Eye (tissue), 1 donor: ENCODE measurements around the gene NEXMIF.
"Not testable (repeated sequence)": the region's sequence is repeated elsewhere in the genome, so short reads cannot be mapped to it uniquely, and the experiment has no call there.

Experiments used
- DNase-seq: peaks from one replicate; pipeline ENCODE4 v3.0.0-alpha.2; 2015

Gene NEXMIF

DNA sequence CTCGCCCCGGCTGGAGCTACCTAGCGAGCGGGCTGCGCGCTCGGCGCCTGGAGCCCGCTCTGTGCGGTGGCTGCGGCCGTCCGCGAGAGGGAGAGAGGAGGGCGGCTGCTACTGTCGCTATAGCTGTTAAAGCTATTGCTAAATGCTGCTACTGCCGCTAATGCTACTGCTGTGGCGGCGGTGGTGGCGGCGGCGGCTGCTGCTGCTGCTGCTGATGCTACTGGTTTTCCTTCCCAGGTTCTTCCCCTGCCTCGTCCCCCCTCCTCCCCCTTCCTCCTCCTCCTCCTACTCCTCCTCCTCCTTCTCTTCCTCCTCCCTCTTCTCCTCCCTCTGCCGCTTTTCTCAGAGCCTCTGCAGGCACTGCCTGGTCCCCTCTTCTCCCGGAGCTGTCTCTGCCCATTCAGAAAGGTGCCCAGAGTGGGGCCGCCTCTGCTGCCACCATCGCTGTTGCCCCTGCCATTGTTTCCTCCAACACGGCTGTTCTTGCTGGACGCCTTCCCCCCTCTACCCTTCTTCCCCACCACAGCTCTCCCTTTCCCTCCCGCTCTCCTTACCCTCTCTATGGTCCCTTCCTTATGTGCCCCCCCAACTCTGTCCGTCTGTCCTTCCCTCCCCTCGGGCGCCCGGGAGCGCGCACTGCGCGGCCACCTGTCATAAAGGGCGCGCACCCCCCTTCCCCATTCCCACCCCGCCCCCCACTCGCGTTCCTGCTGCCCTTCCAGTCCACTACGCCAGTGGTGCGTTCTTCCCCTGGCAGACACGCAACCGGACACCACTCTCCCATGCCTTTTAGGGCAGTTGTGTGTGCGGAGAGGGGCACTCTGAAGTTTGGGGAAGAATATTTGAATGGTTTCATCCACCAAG, at the start of gene NEXMIF:
Gene NEXMIF (minus strand): TSS at position 228 of the 864 bp plus-strand sequence.
- DNase-seq: peak; percentile 78

DNA sequence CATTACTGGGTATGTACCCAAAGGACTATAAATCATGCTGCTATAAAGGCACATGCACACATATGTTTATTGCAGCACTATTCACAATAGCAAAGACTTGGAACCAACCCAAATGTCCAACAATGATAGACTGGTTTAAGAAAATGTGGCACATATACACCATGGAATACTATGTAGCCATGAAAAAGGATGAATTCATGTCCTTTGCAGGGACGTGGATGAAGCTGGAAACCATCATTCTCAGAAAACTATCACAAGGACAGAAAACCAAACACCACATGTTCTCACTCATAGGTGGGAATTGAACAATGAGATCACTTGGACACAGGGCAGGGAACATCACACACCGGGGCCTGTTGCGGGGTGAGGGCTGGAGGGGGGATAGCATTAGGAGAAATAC, 36.7 kb upstream of the NEXMIF start:
- not testable (repeated sequence) for DNase-seq

DNA sequence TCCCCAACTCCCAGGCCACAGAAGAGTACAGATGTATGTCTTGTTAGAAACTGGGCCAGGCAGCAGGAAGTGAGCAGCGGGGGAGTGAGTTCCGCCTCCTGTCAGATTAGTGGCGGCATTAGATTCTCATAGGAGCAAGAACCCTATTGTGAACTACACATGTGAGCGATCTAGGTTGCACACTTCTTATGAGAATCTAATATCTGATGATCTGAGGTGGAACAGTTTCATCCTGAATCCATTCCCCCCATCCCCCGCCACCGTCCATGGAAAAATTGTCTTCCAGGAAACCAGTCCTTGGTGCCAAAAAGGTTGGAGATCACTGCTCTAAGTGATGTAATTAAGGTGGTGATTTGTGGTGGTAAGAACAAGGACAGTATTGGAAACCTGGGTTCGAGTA, 24.5 kb upstream of the NEXMIF start:
- DNase-seq: no peak

DNA sequence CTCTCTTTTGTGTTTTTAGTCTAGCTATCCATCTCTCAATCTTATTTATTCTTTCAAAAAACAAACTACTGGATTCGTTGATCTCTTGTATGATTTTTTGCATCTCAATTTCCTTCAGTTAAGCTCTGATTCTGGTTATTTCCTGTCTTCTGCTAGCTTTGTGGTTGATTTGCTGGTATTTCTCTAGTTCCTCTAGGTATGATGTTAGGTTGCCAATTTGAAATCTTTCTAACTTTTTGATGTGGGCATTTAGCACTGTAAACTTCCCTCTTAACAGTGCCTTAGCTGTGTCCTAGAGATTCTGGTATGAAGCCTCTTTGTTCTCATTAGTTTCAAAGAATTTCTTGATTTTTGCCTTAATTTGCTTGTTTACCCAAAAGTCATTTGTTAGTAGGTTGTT, 15.2 kb upstream of the NEXMIF start:
- no peak for DNase-seq

DNA sequence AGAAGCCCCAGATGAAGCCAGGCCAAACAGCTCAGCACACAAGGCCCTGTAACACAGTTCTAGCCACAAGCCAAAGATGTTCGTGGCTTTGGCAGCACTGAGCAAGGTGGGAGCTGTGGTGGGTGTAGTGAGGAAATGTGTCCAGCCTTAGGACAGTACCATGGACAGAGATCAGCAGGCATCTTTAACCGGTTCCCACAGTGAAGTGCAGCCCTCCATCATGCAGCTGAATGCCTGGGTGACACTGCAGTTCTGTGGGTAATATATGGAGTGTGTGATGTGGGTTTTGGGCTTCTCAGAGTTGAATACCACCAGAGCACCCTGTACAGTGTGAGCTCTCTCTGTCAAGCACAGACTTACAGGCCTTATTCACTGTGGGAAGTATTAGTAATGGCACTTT, 6.0 kb upstream of the NEXMIF start:
- peak; percentile 16 for DNase-seq

DNA sequence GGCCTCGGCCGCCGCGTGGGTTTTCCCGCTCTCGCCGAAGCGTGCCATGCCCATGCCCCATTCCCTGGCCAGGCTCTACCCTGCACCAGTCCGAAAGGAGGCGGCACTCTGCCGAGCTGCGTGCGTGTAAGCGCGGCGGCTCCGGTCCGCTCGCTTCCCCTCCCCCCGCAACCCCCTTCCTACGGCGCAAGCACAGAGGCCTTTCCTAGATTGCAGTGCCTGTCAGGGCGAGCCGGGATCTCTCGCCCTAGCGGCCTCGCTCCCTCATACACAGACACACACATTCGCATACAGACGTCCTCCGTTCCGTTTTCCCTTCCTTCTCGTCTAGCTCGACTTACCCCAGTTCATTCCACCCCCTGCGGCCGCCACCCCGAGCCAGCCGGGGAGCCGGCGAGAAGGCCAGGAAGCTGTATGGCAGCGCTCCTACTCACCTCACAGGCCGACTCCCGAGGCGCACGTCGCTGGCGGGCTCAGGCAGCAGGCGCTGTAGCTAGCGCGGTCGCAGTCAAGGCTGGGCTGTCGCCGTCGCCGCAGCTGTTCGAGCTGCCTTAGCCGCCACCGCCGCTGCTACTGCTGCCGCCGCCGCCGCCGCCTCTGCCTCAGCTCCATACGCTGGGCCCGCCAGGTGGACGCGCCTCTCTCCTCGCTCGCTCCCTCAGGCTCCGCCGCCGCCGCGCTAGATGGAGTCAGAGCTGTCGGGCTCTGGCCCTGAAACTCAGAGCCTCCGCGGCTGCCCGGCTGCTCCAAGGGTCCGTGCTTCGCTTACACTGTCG, 615 bp downstream of the NEXMIF start:
- peak; percentile 83 for DNase-seq

DNA sequence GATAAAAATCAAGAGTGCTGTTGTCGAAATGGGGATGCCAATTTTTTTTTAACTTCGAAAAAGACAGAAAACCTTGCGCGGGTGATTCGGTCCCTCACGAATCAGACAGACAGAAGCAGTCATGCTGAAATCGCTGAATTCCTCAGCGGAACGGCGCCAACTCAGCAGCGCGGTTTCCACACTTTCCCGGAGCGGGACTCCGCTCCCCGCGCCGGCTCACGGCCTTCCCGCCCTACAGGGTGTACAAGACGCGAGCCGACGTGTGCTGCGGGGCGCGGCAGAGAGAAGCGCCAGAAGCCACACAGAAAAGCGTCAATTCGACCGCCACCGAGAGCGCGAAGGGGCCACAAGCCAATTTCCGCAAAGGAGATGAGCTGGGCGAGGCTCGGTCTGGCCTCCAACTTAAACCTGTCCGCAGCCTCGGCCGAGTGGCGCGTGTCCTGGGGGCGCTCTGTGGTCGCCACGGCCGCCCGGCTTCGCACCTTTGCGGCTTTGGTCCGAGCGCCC, 1.3 kb downstream of the NEXMIF start:
- DNase-seq: peak; percentile 73

DNA sequence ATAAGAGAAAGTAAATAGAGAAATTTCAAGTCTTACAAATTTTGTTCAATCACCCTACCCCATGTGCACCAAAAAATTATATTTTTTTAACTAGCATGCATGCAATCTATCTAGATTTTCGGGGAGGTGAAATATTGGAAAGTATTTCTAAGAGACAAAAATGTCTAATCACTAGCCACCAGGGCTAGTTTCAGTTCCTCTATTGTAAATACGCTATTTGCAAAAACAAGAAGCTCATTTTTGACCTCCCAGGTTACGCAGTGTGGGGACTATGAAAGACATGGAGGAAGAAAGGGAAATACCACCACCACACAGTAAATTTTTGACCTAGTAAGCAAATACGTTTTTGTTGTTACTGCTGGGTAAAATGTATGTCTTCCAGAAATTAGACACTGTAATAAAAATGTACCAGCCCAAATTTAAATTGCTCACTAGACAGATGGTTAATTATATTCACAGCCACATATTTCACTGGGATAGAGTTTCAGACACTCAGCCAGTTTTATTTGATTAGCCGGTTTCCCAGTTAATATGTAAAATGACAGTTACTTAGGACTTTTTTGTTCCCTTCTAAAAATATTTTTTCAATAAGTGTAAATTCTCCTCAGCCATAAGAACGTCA, 2.2 kb downstream of the NEXMIF start:
- peak; percentile 1 for DNase-seq

DNA sequence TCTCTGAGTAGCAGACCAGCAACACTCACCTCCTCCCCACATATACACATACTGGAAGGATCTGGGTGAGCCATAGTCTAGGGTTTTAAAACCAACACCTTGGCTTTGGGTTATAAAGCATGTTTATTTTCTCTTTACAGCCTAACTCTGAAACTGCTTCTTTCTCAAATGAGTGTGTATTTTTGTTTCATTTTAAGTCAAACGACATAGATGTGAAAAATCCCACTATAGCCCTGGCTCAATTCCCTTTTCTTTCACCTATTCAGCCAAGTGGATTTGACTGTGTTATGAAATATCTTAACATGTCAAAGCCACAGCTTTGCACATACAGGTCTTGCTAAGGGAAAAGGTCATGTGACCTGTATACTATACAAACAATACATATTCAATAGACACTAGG, 13.8 kb downstream of the NEXMIF start:
- no peak for DNase-seq

DNA sequence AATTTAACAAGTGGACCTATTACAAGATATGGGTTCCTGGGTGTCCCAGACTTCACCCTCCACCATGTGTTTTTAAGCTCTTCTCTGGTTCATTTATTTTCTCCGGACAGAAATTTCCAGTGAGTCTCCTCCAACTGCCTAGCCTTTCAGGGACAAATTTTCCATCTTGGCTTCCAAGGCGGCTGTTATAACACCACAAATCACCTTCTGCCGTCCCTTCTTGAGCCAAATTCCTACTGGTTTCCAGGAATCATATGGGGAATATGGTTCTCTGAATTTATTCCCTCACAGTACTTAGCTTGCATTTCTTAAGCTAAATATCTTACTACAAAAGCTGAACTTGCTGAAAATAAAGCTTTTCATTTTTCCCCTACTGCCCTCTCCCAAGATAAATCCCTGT, 18.8 kb downstream of the NEXMIF start:
- no peak for DNase-seq

DNA sequence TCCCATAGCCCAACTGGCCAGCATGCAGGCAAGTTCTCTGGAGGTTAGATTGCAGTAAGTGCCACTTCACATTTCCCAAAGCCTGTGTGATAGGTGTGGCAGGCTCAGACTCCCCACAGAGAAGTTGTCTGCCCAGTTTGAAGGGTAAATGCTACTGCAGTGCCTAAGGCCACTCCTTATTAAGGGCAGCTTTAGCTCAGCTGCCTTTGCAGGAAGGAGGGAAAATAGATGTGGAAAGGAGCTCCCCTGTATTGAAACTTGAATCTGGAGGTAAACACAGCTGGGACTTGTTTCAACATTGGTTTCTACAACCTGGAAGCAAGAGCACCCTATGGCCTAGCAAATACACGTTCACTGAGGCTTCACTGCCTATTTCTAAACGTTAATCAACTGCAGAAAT, 22.4 kb downstream of the NEXMIF start:
- peak; percentile 3 for DNase-seq

DNA sequence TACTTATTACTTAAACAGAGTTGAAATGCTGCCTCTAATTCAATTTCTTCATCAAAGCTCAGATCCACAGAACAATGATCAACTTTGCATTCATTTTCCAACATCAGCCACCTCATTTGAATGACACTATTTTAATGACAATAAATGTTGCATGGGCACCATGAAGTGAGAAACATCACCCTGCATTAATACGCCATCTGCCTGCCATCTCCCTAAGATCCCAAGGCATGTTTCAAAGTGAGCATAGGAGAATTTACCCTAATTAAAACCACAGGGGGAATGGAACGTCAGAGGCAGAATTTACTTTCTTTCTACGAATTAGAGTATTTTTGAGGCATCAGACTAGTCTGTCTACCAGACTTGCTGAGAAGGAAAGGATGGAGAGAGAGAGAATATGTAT, 32.7 kb downstream of the NEXMIF start:
- no peak for DNase-seq

DNA sequence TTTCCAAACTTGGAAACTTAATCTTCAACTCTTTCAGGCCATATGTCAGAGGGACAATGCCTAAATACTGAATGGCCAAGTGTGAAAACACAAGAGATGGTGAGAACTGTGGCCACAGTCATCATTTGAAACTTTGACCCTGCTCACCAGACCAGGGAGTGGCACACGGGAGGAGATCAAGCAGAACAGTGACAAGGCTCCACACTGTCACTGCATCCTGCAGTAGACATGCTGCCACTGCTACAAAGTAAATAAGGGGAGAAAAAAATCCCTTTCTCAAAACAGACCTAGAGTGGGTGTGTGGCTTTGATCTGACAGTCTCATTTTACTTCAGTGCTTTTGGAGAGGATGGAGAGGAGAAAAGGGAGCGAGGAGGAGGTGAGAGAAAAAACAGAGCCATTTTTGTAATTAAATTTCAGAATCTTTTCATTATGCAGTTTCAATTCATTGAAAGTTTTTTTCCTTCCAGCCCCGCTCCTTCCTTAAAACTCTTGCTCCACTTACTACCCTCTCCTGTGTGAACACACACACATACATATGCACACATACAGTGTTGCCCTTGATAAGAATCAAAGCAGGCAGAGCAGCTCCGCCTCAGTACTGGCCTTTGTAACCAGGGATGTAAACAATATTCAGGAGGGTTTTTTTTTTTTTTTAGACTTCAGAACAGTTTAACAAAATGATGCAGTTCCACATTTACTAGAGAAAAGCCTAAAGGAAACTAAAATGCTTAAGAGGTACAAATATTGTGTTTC, 34.4 kb downstream of the NEXMIF start:
- DNase-seq: no peak

DNA sequence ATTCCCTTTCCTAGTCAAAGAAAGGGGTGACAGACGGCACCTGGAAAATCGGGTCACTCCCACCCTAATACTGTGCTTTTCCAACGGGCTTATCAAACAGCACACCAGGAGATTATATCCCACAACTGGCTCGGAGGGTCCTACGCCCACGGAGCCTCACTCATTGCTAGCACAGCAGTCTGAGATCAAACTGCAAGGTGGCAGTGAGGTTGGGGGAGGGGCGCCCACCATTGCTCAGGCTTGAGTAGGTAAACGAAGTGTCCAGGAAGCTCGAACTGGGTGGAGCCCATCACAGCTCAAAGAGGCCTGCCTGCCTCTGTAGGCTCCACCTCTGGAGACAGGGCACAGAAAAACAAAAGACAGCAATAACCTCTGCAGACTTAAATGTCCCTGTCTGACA, 42.9 kb downstream of the NEXMIF start:
- not testable (repeated sequence) for DNase-seq

DNA sequence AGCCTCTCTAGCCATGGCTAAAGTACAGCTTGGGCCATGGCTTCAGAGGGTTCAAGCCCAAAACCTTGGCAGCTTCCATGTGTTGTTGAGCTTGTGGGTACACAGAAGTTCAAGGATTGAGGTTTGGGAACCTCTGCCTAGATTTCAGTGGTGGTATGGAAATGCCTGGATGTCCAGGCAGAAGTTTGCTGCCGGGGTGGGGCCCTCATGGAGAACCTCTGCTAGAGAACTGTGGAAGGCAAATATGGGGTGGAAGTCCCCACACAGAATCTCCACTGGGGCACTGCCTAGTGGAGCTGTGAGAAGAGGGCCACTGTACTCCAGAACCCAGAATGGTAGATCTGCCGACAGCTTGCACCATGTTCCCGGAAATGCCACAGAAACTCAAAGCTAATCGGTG, 59.5 kb downstream of the NEXMIF start:
- no peak for DNase-seq

DNA sequence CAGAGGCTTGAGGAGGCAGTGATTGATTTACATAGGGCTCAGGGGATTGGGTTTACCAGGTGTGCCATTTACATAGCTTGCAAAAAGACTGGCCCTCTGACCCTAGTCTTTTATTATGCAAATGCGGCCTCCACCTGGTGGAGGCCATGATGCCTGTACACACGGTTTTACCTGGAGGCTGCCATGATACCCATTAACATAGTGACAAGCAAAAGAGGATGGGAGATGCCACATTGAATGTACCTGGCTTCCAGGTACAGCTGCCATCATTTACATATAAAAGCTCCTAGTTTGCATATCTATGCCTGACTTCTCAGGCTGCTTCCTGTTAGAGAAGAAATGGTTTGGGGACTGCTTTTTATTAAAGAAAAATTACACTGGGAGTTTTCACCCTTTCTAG, 72.0 kb downstream of the NEXMIF start:
- no peak for DNase-seq

DNA sequence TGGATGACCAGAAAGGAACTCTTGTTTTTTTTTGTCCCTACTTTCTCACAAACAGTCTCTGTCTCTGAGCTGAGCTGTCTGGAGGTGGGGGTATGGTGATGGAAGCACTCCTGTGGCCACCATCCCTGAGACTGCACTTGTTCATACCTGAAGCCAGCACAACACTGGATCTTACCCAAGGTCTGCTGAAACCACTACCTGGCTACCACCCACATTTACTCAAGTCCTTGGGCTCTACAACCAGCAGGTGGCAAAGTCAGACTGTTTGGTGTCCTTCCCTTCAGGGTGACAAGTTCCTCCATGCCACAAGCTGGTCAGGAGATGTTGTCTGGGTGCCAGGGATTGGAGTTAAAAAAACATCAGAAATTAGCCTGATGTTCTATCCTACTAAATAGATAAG, 89.7 kb downstream of the NEXMIF start:
- DNase-seq: no peak

DNA sequence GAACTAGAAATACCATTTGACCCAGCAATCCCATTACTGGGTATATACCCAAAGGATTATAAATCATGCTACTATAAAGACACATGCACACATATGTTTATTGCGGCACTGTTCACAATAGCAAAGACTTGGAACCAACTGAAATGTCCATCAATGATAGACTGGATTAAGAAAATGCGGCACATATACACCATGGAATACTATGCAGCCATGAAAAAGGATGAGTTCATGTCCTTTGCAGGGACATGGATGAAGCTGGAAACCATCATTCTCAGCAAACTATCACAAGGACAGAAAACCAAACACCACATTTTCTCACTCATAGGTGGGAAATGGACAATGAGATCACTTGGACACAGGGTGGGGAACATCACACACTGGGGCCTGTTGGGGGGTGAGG, 105.5 kb downstream of the NEXMIF start:
- not testable (repeated sequence) for DNase-seq

DNA sequence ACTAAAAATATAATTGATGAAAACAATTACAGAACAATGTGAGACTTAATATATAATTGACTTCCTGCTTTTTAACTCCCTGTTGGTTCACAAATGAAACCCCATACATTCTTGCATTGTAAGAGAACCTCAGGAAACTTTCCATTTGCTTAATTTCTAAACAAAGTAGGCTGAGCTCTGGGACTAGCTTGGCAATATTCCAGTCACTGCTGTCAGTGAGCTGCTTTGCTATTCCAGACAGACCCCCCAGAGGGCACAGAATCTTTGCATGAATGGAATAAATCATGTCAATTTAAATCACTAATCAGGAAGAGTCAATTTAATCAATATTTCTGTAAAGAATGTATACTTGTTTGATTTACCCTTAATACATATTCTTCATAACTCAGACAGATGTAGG, 110.6 kb downstream of the NEXMIF start:
- DNase-seq: peak; percentile 1

DNA sequence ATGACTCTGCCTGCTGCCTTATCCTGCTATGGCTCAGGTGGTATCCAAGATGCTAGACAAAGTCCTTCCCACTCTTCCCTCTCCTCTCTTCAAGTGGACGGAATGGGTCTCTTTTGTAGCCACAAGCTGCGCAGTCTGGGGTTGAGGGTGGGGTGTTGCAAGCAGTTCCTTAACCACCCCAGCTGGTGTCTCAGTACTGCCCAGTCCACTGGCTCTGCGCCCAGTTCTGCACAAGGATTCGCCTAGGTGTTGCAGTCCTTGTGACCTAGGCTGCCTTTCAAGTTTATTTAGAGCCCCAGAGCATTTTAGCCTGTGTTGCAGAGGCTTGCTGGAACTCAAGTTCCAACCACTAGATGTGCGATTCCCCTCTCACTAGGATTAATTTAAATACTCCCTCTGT, 120.7 kb downstream of the NEXMIF start:
- DNase-seq: no peak

DNA sequence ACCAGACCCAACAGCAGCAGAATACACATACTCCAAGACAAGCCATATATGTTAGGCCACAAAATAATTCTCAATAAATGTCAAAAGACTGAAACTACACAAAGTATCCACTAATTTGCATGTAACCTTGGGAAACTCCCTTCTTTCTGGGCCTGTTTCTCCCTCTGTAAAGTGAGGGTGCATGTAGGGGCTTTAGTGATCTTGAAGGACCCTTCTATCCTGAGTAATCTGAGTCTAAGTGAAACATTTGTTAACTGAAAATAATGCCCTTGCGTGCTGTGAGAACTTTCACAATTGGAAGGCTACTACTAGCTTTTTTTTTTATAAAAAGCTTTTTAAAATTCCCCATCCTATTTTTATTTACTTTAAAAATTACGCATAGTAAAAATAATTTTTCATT, 125.2 kb downstream of the NEXMIF start:
- DNase-seq: no peak

DNA sequence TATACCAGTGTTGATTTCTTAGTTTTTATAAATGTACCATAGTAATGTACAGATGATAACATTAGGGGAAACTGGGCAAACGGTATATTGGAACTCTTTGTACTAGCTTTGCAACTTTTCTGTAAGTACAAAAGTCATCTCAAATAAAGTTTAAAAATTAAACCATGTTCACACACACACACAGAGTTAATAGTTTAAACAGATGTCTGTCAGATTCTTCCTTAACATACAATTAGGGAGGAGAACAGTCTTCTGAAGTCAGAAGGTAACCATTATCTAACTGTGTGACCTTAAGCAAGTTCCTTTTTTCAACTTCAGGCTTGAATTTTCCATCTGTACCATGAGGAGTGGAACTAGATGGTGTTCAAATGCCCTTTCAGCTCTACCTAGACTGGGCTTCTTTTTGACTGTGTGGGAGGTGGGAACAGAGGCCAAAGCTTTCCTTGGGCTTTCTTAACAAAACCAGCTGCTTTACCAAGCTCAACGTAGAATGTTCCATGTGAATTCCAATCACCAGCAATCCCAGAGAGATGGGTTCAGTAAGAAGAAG, 127.8 kb downstream of the NEXMIF start:
- DNase-seq: no peak
